ENCODE measurements around the gene EOMES.
"Not testable (repeated sequence)": the region's sequence is repeated elsewhere in the genome, so short reads cannot be mapped to it uniquely, and the experiment has no call there.

The EOMES gene

DNA sequence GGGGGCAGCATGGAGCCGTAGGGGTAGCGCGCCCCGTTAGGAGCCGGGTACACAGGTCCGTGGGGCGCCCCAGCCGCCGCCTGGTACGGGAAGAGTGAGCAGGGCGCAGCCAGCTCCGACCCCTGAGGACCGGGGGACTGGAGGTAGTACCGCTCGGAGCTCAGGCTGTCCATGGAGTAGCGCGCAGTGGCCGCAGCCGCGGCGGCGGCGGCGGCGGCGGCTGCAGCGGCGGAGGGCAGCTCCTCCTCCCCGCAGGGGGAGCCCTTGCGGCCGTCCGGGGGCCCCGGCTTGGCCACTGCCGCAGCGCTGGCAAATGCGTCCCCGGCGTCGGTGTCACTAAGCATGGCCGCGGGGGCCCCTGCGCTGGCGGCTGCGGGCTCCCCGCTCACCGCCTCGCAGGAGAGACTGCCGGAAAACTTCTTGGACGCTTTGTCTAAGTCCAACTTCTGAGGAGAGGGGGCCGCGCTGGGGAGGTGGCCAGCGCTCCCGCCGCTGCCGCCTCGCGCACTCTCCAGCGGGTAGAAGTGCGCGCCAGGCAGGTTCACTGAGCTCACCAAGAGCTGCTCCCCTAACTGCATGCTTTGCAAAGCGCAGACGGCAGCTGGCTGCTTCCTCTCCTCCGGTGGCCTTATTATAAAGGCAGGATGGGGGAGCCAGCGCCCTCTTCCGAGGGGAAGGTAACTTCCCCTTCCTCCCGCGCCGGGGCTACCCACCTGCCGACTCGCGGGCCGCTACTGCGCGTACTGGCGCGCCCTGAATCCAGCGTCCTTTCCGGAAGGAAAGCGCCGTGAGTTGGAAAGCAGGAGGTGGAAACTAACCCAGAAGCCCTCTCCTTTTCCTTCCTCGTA, at the start of gene EOMES:
EOMES (minus strand) TSS at position 607 of the 848 bp plus-strand sequence; CDS start at position 578, 29 bp downstream.
- peak; percentile 52 for DNase-seq

- not testable (repeated sequence) for DNase-seq
Observed at GRCh38 chr3:27770384-27770783, 48.3 kb upstream of the EOMES start.

GRCh38 chr3:27767000-27767399, 44.9 kb upstream of the EOMES start:
- no peak for DNase-seq

- DNase-seq = no peak
Observed at GRCh38 chr3:27758083-27758482, 36.0 kb upstream of the EOMES start.

GRCh38 chr3:27756877-27757276, 34.8 kb upstream of the EOMES start:
- DNase-seq = no peak

DNA sequence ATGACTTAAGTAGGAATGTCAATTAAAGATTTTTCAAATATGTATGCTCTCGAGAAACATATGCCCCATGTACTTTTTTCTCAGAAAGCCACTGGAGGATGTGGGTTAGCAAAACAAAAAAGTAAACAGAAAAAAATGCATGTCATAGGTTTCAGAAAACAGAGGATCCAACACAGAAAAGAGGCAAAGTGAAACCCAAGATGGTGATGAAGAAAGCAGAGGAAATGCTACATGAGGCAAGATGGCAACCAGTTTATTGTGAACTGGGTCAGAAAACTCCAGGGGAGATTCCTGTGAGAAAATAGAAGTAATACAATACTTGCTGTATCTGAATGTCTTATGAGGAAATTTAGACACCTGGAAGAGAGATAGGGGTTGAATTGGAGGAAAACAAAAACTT, 30.8 kb upstream of the EOMES start:
- DNase-seq = no peak

- no peak for DNase-seq
Observed at GRCh38 chr3:27749643-27750042, 27.5 kb upstream of the EOMES start.

DNA sequence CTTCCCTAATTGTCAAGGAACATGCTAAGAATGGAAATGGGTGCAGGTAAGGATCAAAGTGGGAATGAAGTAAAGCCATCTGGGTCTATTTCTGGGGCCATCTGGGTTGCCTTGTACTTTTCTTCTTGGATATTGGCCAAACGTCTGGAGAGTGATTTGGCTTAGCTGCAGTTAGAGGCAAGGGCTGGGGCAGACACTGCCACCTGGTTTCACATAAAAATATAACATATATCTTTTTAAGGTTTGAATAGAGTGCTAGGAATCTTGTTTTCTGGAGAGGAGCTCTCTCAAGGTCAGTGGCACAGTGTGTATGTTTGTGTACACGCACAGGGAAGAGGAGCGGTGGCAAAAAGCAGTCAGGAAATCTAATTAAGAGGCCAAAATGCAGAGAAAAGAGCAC, 24.7 kb upstream of the EOMES start:
- no peak for DNase-seq

DNA sequence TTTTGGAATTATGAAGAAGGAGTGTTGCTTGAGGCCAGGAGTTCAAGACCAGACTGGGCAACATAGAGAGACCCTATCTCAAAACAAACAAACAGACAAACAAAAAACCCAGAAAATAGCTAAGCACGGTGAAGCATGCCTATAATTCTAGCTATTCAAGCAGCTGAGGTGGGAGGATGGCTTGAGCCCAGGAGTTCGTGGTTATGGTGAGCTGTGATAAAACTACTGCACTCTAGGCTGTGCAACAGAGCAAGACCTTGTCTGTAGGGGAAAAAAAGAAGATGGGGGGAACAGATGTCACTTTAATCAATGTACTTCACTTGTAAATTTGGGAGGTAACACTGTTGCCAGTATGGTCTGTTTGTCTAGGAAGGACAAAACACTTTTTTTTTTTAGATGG, 18.7 kb upstream of the EOMES start:
- no peak for DNase-seq

GRCh38 chr3:27737091-27737490, 15.0 kb upstream of the EOMES start:
- DNase-seq = no peak

- no peak for DNase-seq
Observed at GRCh38 chr3:27730774-27731659, 8.9 kb upstream of the EOMES start.

DNA sequence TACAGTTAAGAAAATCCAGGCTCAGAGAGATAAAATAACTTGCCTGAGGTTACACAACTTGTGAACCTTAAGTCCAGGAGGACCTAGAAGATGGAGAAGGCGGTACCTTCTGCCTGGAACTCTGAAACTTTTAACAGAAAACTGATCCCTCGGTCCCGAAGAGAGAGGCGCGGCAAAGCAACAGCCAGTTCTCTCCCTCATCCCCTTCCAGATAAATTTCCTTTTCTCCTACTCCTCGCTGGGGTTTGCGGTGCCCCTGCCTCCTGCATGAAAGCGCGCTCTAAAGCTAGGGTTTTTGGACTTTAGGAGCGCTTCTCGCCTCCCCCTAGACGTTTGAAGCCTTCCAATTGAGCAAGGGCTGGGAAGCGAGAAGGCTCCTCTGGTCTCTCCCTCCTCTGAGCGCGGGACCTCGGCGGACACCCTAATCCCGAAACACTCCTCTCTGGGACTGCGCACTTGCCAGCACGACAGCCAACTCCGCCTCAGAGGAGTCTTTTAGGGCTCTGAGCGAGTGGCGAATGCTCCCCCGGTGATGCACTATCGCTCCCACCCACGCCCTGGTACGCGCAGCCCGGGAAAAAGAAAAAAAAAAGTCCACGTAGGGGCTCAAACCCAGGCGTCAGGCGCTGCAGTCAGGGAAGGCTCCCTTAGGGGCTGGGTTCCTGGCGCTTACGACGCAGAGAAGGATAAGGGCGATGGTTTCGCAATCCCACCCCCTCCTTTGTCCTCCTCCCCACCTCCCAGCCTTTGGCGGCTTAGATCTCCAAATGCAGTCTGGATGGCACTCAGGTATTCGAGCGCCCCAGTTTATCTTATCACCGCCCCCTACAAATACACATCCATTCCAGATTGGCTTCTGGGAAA, 7.9 kb upstream of the EOMES start:
- DNase-seq = no peak

DNA sequence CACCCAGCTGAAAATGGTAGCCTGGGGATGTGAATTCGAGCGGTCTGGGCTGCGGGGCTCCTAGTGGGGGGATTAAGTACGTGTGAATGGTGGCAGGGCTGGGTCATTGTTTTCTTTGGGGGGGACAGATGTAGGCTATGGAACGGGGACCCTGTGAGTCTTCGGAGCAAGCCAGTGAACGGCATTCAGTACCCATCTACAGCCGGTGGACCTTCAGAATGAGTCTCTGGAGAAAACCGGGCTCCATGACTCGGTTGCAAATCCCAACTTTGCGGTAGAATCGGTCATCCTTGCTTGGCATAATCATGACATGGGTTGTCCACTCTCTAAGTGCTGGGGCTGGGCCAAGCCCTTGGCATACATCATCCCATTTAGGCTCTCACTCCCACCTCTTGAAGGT, 7.2 kb upstream of the EOMES start:
- DNase-seq = no peak

DNA sequence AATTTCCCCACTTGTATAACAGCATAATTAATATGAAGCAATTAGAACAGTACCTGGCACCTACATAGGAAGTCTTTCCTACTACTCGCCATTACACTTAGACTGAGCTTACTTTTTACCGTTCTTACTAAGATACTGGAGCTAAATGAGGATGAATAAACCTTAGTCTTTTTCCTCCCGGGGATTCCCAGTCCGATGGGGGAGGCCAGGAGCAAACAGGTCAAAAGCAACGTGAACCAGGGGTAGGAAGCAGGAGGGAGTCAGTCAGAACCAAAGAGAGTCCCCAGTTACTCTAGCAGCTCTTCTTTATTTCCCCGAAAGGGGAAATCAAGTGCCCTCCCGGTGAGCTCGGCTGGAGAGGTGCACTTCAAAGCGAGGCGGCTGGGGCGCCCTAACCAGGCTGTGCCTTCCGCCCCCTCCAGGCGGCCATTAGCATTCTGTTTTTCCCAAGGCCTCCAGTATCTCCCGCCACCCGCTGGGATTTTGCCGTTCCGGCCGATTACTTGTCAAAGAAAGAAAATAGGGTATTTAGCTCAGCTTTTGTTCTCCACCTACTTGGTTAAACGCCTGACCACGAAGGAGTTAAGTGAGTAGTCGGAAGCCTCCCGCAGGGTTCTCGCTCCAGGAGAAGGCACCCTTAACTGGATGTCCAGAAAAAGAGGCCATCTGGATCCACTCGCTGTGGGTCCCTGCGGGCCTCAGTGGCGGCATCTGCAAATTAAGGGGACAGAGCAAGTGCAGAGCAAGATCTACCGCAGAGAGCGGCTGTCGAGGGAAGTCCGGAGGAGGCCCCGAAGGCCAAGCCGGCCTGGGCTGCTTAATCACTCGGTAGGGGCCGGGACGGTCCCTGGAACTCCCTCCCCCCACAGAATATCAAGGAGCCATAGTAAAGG, 6.3 kb upstream of the EOMES start:
- DNase-seq = no peak

DNA sequence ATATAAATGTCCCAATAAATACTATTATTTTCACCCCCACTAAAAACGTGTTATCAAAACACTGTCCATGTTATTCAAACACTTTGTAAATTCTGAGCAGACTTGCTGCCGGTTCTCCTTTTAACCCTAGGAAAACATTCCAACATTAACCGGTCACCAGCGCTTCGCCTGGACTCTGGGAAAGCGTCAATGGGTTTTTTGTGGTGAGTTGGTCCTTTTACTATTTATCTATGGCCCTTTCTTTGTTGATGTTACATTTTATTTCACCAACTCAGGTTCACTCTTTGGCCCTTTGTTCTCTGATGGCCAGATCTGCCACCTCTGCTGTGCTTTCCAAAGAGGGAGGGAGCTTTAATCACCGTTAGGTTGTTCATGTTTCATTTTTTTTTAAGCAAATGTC, 4.1 kb upstream of the EOMES start:
- DNase-seq = no peak

GRCh38 chr3:27724459-27725197, 2.5 kb upstream of the EOMES start:
- no peak for DNase-seq

- no peak for DNase-seq
Observed at GRCh38 chr3:27723815-27724458, 1.8 kb upstream of the EOMES start.

DNA sequence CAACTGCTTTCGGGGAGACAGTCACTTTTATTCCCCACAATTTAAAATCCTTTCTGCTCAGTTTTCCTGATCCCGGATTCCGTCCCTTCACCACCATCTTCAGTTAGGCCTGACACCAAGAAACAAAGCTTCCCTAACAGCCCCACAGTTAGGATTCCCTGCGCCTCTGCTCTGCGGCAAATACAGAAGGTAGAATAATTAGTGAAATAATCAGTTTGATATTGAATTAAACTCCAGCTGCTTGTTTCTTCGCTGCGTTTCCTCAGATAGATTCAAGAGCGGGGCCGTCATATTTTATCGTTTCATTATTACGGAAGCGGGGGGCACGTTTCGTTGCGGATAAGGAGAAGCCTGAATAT, 1.3 kb upstream of the EOMES start:
- no peak for DNase-seq

DNA sequence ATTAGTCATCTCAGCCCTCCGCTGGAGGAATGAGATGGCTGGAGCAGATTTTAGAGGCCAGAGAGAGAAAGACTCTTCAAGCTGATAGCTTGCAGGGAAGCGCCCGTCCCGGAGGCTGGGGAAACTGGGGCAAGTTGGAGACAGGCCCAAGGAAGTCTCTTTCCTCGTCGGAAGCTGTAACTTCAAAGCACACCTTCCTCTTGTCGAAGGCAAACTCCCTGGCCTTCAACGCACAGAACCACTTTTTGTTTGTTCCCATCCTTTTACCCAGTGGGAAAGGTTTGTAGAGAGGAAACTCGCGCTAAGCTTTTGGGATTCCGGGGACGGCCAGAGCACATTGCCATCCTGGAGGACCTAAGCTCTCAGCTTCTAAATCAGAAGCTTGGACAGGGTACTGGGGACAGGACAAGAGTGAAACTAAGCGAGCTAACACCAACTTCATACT, 900 bp upstream of the EOMES start:
- no peak for DNase-seq

DNA sequence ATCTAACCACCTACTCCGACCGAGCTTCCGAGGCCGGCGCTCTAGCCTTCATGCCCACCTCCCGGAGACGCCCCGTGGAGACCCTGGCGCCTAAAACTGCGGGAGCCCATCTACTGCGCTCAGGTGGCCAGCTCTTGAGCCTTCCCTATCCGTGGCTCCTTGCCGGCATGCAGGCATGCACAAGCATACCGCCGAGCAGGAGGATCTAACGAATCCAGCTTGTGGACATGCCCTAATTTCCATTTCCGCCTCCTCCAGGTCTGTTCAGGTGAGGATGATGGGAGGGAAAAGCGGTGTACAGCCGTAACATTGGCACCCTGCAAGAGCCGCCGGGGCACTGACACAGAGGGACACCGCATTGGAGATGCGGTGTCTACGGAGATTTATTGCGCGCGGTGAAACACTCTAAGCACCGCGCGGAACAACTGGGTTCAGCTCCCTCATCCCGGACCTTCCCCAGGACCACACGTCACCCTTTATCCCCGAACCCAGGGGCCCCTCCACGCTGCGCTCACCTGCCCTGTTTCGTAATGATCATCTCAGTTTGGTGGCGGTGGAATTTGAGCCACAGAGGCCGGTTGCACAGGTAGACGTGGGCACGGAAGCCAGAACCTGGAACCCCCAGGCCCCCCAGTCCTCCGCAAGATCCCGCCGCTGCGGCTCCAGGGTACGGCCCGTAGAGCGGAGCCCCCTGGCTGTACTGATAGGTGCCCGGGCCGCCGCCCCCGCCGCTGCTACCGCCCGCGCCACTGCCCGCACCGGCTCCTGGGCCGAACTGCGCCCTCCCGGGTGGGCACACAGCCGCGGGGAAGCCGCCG, 1.0 kb downstream of the EOMES start:
- peak; percentile 29 for DNase-seq
